Karpas-422 (cell line): Measurements from ENCODE around the gene ITPRID2. TPM values are rescaled to one million over a fixed set of nuclear protein-coding genes. Genes with fewer than 3 reads are reported as not detected.

Source experiments
- DNase-seq: peaks from one replicate; pipeline ENCODE4 v3.0.0-alpha.2; 2015
- H2AFZ ChIP-seq: fragments of 200-600 bp; sonication (generic); 2 replicates; pipeline ENCODE4 v1.6.1; 2014; ENCODE audit warnings: antibody characterized with exemption, low read length, mixed read lengths
- H3K27ac ChIP-seq: fragments of 200-600 bp; sonication (generic); 2 replicates; pipeline ENCODE4 v1.5.1; 2014; ENCODE audit warnings: mild to moderate bottlenecking, low read length, moderate library complexity
- H3K27me3 ChIP-seq: fragments of 200-600 bp; sonication (generic); 2 replicates; pipeline ENCODE4 v1.6.1; 2014; ENCODE audit warnings: low read length, mixed read lengths
- H3K36me3 ChIP-seq: fragments of 200-600 bp; sonication (generic); 2 replicates; pipeline ENCODE4 v1.6.1; 2014; ENCODE audit warnings: low read length, mixed read lengths; ENCODE audit not compliant: insufficient read depth
- H3K4me1 ChIP-seq: fragments of 200-600 bp; sonication (generic); 2 replicates; pipeline ENCODE4 v1.6.1; 2014; ENCODE audit warnings: mild to moderate bottlenecking, low read length, mixed read lengths
- H3K4me2 ChIP-seq: fragments of 200-600 bp; sonication (generic); 2 replicates; pipeline ENCODE4 v1.6.1; 2014; ENCODE audit warnings: low read length, low read depth, mild to moderate bottlenecking; ENCODE audit not compliant: poor library complexity, severe bottlenecking
- H3K4me3 ChIP-seq: fragments of 200-600 bp; sonication (generic); 2 replicates; pipeline ENCODE4 v1.5.1; 2014; ENCODE audit warnings: mild to moderate bottlenecking, antibody characterized with exemption, low read length, mixed read lengths
- H3K79me2 ChIP-seq: fragments of 200-600 bp; sonication (generic); 2 replicates; pipeline ENCODE4 v1.6.1; 2014; ENCODE audit warnings: mild to moderate bottlenecking, low read length, mixed read lengths
- H3K9ac ChIP-seq: fragments of 200-600 bp; sonication (generic); 2 replicates; pipeline ENCODE4 v1.6.0; 2014; ENCODE audit warnings: low read length
- H3K9me2 ChIP-seq: fragments of 200-600 bp; sonication (generic), shearing (Covaris generic); replicated peaks from 2 replicates; pipeline ENCODE4 v1.6.0; 2014; ENCODE audit warnings: mild to moderate bottlenecking, low read length, moderate library complexity; ENCODE audit not compliant: insufficient read depth
- H3K9me3 ChIP-seq: fragments of 300-700, 200-600 bp; sonication (generic); 2 replicates; pipeline ENCODE4 v1.6.1; 2014; ENCODE audit warnings: low read length, mixed read lengths
- H4K20me1 ChIP-seq: fragments of 200-600 bp; sonication (generic); 2 replicates; pipeline ENCODE4 v1.6.1; 2014; ENCODE audit warnings: mild to moderate bottlenecking, antibody characterized with exemption, low read length, low read depth; ENCODE audit not compliant: insufficient read depth
- total RNA-seq: library from RNA; depleted of rRNA; stranded (reverse); fragments of >200 nt; shearing (Covaris generic); gene quantifications from 2 replicates; pipeline ENCODE4 v1.2.3, GENCODE V29; 2014; ENCODE audit warnings: low replicate concordance

Gene ITPRID2
- total RNA-seq, 1 experiment from 2014 or later: 136 TPM

DNA sequence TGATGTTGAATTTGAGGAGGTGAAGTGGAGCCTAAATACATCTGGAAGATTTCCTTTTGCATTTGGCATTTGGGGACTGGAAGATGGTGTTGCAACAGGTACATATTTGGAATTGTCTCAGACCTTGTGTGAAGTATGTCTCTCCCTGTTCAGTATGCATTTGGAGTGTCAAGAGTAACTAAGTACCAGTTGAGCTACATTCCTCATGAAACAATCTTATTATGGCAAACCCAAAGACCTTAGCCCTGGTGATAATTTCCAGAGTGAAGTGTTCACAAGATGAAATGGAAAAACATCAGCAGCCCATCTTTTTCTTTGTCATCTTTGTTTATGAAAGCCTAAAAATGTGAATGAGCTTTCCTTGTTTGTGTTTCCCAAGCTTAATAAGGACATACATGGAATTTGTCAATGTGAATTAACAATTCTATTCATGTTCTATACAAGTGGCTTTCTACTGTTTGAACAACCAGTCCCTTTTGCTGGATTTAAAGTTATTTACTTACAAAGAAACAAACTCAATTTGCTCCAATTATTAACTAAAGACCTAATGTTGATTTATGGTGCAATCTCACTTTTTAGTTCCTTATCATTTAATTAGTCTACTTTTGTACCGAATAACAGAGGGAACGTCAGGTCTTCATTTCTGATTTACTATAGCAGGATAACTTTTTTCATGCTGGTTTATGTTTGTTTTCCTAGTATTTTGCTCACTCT is 52.0 kb downstream of the ITPRID2 start:
- no peak overlapping the region for H2AFZ ChIP-seq
- no peaks in the 10 kb centered on the region for H3K9me2 ChIP-seq
- no peaks in the 10 kb centered on the region for H3K36me3 ChIP-seq
- no peaks in the 10 kb centered on the region for H4K20me1 ChIP-seq
- DNase-seq: no peak
- H3K9ac ChIP-seq: no peak overlapping the region
- no peak overlapping the region for H3K27ac ChIP-seq
- H3K79me2 ChIP-seq: no peaks in the 10 kb centered on the region
- no peak overlapping the region for H3K4me2 ChIP-seq
- H3K9me3 ChIP-seq: no peaks in the 10 kb centered on the region
- H3K4me3 ChIP-seq: no peak overlapping the region
- no peaks in the 10 kb centered on the region for H3K4me1 ChIP-seq
- H3K27me3 ChIP-seq: no peaks in the 10 kb centered on the region

DNA sequence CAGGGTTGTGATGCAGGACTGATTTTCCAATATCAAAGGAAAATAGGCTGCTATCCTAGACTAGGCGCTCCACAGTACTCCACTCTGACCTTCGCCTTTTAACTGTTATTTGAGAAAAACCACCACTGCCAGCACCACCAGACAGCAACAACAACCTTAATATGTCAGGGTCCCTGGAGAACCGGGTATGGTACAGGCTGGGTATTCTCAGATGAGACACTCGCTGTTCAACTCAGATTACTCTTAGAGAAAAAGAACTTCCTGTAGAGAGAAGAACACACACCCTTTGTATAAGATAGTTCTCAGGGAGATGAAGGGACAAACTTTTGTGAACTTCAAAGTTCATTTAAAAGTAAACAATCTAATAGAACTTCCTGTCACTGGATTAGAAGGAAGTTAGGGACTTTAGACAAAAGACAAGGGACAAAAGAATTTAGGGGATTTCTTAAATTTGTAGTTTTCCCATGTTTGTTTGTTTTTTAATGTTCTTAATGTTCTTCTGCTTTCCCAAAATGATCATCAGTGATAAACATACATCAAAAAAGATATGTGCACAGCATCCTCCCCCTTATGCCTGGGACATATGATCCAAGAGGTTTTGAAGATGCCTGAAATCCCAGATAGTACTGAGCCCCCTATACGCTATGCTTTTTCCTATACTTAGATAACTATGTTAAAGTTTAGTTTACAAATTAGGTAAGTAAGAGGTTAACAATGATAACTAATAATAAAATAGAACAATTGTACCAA is 52.8 kb downstream of the ITPRID2 start:
- Histone ChIP-seq H3K4me3 (no peak overlapping the region), H2AFZ (no peak overlapping the region), H3K79me2 (no peaks in the 10 kb centered on the region), H3K36me3 (no peaks in the 10 kb centered on the region), H3K27ac (no peak overlapping the region), H3K4me1 (no peaks in the 10 kb centered on the region), H3K9me2 (no peaks in the 10 kb centered on the region), H3K27me3 (no peaks in the 10 kb centered on the region), H4K20me1 (no peaks in the 10 kb centered on the region), H3K9me3 (no peaks in the 10 kb centered on the region), H3K9ac (no peak overlapping the region), H3K4me2 (no peak overlapping the region)
- DNase-seq: no peak

DNA sequence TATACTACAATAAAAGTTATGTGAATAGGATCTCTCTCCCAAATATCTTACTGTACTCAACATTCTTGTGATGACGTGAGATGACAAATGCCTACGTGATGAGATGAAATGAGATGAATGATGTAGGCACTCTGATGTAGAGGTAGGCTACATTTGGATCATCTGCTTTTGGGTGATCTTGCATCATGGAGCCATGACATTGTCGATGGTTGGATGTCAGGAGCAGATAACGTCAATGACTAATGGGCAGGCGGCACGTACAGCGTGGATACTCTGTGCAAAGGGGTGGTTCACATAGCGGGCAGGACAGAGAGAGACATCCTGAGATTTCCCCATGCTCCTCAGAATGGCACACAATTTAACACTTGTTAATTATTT is 53.4 kb downstream of the ITPRID2 start:
- no peaks in the 10 kb centered on the region for H3K27me3 ChIP-seq
- DNase-seq: no peak
- no peaks in the 10 kb centered on the region for H3K36me3 ChIP-seq
- no peaks in the 10 kb centered on the region for H3K9me3 ChIP-seq
- H3K27ac ChIP-seq: no peak overlapping the region
- no peaks in the 10 kb centered on the region for H3K79me2 ChIP-seq
- no peak overlapping the region for H2AFZ ChIP-seq
- H3K4me3 ChIP-seq: no peak overlapping the region
- no peaks in the 10 kb centered on the region for H4K20me1 ChIP-seq
- no peak overlapping the region for H3K4me2 ChIP-seq
- H3K4me1 ChIP-seq: no peaks in the 10 kb centered on the region
- H3K9ac ChIP-seq: no peak overlapping the region
- H3K9me2 ChIP-seq: no peaks in the 10 kb centered on the region

DNA sequence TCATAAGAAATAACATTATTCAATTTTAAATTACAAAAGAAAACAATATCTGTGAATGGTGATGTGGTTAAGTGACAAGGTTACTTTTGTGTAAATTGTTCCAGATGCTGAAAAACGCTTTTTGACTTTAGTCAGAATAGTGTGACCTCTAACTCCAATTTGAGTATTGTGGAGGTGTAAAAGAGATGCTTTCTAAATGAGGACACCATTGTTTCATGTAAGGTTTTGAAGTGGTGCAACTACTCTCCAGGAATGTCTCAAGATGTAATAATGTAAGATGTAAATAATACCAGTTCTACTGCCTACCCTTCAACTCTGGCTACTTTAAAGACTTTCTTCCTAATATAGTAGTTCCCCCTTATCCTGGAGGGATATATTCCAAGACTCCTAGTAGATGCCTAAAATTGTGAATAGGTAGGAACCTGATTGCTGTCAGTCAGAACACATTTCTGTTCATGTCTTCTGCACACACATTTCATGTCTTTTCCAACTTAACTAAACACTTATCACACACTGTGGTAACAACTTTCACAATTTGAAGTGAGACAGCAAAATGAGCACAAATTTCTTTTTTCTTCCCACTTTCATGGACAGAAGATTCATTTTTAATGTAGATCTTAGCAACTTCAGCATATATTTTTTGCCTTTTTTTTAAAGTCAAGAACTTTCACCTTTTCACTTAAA is 55.1 kb downstream of the ITPRID2 start:
- no peak overlapping the region for H3K4me2 ChIP-seq
- H3K4me3 ChIP-seq: no peak overlapping the region
- no peak overlapping the region for H2AFZ ChIP-seq

DNA sequence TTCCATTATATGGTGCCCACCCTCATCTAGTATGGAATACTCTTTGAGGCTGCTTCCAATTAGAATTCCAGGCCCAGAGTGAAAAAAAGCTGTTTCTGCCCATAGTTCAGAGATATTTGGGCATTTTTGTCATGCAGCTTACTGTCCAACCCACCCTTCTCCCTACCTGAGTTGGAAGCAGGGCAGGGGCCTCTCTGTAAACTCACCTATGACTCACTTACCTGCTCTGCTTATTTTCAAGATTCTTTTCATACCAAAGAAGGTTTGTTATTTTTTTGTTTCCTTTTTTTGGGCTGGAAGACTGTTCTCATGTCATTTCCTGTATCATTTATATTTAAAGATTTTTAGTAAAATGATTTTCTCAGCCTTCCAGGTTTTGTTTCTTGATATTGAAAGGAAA is 55.7 kb downstream of the ITPRID2 start:
- Histone ChIP-seq H3K9me3 (no peaks in the 10 kb centered on the region), H3K27ac (no peak overlapping the region), H3K9ac (no peak overlapping the region), H3K9me2 (no peaks in the 10 kb centered on the region), H3K36me3 (no peaks in the 10 kb centered on the region), H3K4me3 (no peak overlapping the region), H3K4me2 (no peak overlapping the region), H2AFZ (no peak overlapping the region), H3K79me2 (no peaks in the 10 kb centered on the region), H3K4me1 (no peaks in the 10 kb centered on the region), H3K27me3 (no peaks in the 10 kb centered on the region), H4K20me1 (no peaks in the 10 kb centered on the region)
- DNase-seq: no peak

More for the DNA sequence above, 55.1 kb downstream of the ITPRID2 start:
- H3K27me3 ChIP-seq: no peaks in the 10 kb centered on the region
- H3K9me3 ChIP-seq: no peaks in the 10 kb centered on the region
- DNase-seq: no peak
- no peaks in the 10 kb centered on the region for H3K4me1 ChIP-seq
- H3K9ac ChIP-seq: no peak overlapping the region
- no peaks in the 10 kb centered on the region for H3K79me2 ChIP-seq
- no peak overlapping the region for H3K27ac ChIP-seq
- H4K20me1 ChIP-seq: no peaks in the 10 kb centered on the region
- H3K9me2 ChIP-seq: no peaks in the 10 kb centered on the region
- no peaks in the 10 kb centered on the region for H3K36me3 ChIP-seq

DNA sequence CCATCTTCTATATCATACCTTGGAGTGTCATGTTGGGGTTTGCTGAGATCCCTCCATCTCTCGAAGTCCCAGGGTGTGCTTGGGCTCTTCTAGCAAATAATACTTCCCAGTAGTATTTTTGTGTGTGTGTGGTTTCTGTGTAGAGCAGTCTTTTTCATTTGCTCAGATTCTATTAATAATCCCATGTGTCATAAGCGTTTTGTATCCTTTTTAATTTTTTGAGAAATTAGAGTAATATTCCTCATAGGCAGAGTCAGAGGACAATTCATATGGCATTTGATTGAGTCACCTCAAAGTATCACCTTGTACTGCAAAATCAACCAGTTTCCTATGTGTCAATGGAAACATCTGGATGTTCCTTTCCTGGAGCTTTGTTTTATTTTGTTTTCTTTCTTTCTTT is 56.7 kb downstream of the ITPRID2 start:
- H3K4me3 ChIP-seq: no peak overlapping the region
- no peaks in the 10 kb centered on the region for H3K9me3 ChIP-seq
- H3K27me3 ChIP-seq: no peaks in the 10 kb centered on the region
- no peaks in the 10 kb centered on the region for H3K4me1 ChIP-seq
- no peaks in the 10 kb centered on the region for H3K9me2 ChIP-seq
- no peak overlapping the region for H3K4me2 ChIP-seq
- no peaks in the 10 kb centered on the region for H3K36me3 ChIP-seq
- no peak for DNase-seq
- H3K27ac ChIP-seq: no peak overlapping the region
- H2AFZ ChIP-seq: no peak overlapping the region
- no peaks in the 10 kb centered on the region for H4K20me1 ChIP-seq
- H3K79me2 ChIP-seq: no peaks in the 10 kb centered on the region
- no peak overlapping the region for H3K9ac ChIP-seq

DNA sequence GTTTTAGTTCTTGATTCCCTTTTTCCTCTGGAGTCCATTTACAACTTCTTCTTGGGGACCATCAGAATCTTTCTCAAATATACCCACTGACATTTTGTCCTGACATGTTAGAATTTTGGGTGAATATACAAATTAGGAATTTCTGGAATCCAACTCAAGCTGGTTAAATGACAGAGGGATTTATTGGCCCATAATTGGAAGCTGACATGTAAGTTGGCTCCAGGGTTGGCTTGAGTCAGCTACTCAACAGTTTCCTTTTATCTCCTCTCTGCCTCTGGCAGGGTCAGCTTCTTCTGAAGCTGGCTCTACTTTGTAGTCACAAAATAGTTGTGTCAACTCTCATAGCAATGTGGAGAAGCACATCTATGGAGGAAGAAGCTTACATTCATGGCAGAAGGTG is 57.5 kb downstream of the ITPRID2 start:
- no peaks in the 10 kb centered on the region for H3K27me3 ChIP-seq
- DNase-seq: no peak
- no peaks in the 10 kb centered on the region for H3K36me3 ChIP-seq
- no peaks in the 10 kb centered on the region for H4K20me1 ChIP-seq
- no peak overlapping the region for H3K27ac ChIP-seq
- no peak overlapping the region for H2AFZ ChIP-seq
- H3K9me3 ChIP-seq: no peaks in the 10 kb centered on the region
- no peaks in the 10 kb centered on the region for H3K9me2 ChIP-seq
- H3K4me1 ChIP-seq: no peaks in the 10 kb centered on the region; the same call in 1 of the 2 replicates
- no peak overlapping the region for H3K4me2 ChIP-seq
- H3K79me2 ChIP-seq: no peaks in the 10 kb centered on the region
- no peak overlapping the region for H3K9ac ChIP-seq
- H3K4me3 ChIP-seq: no peak overlapping the region
